Thoracic aorta (tissue), 2 donors: ENCODE results near the gene ACAN. TPM values are rescaled to one million over a fixed set of nuclear protein-coding genes. Genes with fewer than 3 reads are reported as not detected.

Experiments
- ATAC-seq: fragments of 150-250 bp; one replicate; pipeline ENCODE4 v1.8.0; 2017; ENCODE audit warnings: low read depth; ENCODE audit not compliant: insufficient number of reproducible peaks, low FRiP score
- DNase-seq: peaks from one replicate; pipeline ENCODE4 v3.0.0-alpha.2; 2020; ENCODE audit warnings: low spot score
- H3K27ac ChIP-seq, 2 donors: fragments of 200-600 bp; sonication (generic); 1 replicate in 1 of 2; 2 replicates in 1 of 2; pipeline ENCODE4 v1.5.1; 2016; ENCODE audit warnings: mild to moderate bottlenecking in 2 of 2, moderate library complexity in 2 of 2
- H3K27me3 ChIP-seq: fragments of 200-600 bp; sonication (generic); replicated peaks from 2 replicates; pipeline ENCODE4 v1.6.0; 2016; ENCODE audit warnings: mild to moderate bottlenecking; ENCODE audit not compliant: insufficient read depth
- H3K36me3 ChIP-seq: fragments of 200-600 bp; sonication (generic); one replicate; pipeline ENCODE4 v1.5.1; 2016
- H3K4me1 ChIP-seq, 2 donors: fragments of 200-600 bp; sonication (generic); 1 replicate in 1 of 2; 2 replicates in 1 of 2; pipeline versions ENCODE4 v1.5.1 to v1.6.0; 2016; ENCODE audit warnings: low read depth in 2 of 2, mild to moderate bottlenecking in 1 of 2; ENCODE audit not compliant: control insufficient read depth in 1 of 2
- H3K4me3 ChIP-seq: fragments of 200-600 bp; sonication (generic); 2 replicates; pipeline ENCODE4 v1.5.1; 2016; ENCODE audit warnings: mild to moderate bottlenecking
- H3K9me3 ChIP-seq: fragments of 200-600 bp; sonication (generic); 2 replicates; pipeline ENCODE4 v1.5.1; 2016
- CTCF ChIP-seq: fragments of 200-600 bp; sonication (generic); IDR thresholded peaks from one replicate; pipeline ENCODE4 v1.5.1; 2019; ENCODE audit warnings: antibody characterized with exemption
- total RNA-seq, 2 donors: library from RNA; depleted of rRNA; stranded (reverse); fragments of >200 nt; gene quantifications; one replicate each; pipeline versions ENCODE4 v1.1.0 to v1.2.3, GENCODE V29; 2016

The ACAN gene
- total RNA-seq: 100 to 1,000 TPM in 1 of 2 donors, 10 to 100 TPM in 1; 23.2 to 147 TPM

GRCh38 chr15:88803241-88803919 is at the start of gene ACAN:
Gene ACAN (plus strand): TSS chr15:88803436. CDS start chr15:88836207, 32,771 bp downstream.
- Histone ChIP-seq H3K36me3 (no peaks in the 10 kb centered on the region), H3K27ac (peak within 1 kb of the TSS; percentile 30 to 59), H3K9me3 (no peaks in the 10 kb centered on the region), H3K27me3 (no peaks in the 10 kb centered on the region), H3K4me1 (peaks cover 0 to 12% of the 10 kb centered on the region in 2 donors), H3K4me3 (peak within 1 kb of the TSS; percentile 72)
- TF ChIP-seq CTCF: no peak
- no peak for DNase-seq
- no peak for ATAC-seq

GRCh38 chr15:88756521-88756920 is 46.7 kb upstream of the ACAN start:
- TF ChIP-seq CTCF: no peak
- no peak for DNase-seq
- no peak for ATAC-seq
- H3K4me1 ChIP-seq: no peaks in the 10 kb centered on the region
- H3K4me3 ChIP-seq: no peak overlapping the region
- no peaks in the 10 kb centered on the region for H3K9me3 ChIP-seq
- no peak overlapping the region for H3K27ac ChIP-seq
- H3K36me3 ChIP-seq: no peaks in the 10 kb centered on the region
- no peaks in the 10 kb centered on the region for H3K27me3 ChIP-seq

GRCh38 chr15:88756921-88757320 is 46.3 kb upstream of the ACAN start:
- no peak for ATAC-seq
- Histone ChIP-seq H3K36me3 (no peaks in the 10 kb centered on the region), H3K4me3 (no peak overlapping the region), H3K27me3 (no peaks in the 10 kb centered on the region), H3K27ac (no peak overlapping the region), H3K9me3 (no peaks in the 10 kb centered on the region), H3K4me1 (no peaks in the 10 kb centered on the region)
- DNase-seq: no peak
- no peak for TF ChIP-seq CTCF

- Histone ChIP-seq H3K27me3 (no peaks in the 10 kb centered on the region), H3K27ac (no peak overlapping the region), H3K36me3 (no peaks in the 10 kb centered on the region), H3K4me1 (no peaks in the 10 kb centered on the region), H3K9me3 (no peaks in the 10 kb centered on the region), H3K4me3 (no peak overlapping the region)
- ATAC-seq: no peak
- no peak for TF ChIP-seq CTCF
- DNase-seq: no peak
Observed at GRCh38 chr15:88759872-88760271, 43.4 kb upstream of the ACAN start.

GRCh38 chr15:88764448-88764847 is 38.8 kb upstream of the ACAN start:
- no peak for TF ChIP-seq CTCF
- Histone ChIP-seq H3K27me3 (no peaks in the 10 kb centered on the region), H3K9me3 (no peaks in the 10 kb centered on the region), H3K4me3 (no peak overlapping the region), H3K36me3 (no peaks in the 10 kb centered on the region), H3K27ac (no peak overlapping the region), H3K4me1 (peaks cover 0 to 5% of the 10 kb centered on the region in 2 donors)
- no peak for ATAC-seq
- DNase-seq: no peak
